BE2C (cell line): ENCODE data around the gene TBC1D22A.

Source experiments
- DNase-seq: peaks from one replicate; pipeline ENCODE4 v3.0.0-alpha.2; 2020
- H3K27me3 ChIP-seq: fragments of 250-450 bp; sonication (Bioruptor Pico); 2 replicates; pipeline ENCODE4 v1.5.1; 2020; ENCODE audit warnings: mild to moderate bottlenecking
- H3K36me3 ChIP-seq: fragments of 250-450 bp; sonication (Bioruptor Pico); 2 replicates; pipeline ENCODE4 v1.5.1; 2020; ENCODE audit warnings: mild to moderate bottlenecking
- H3K4me1 ChIP-seq: fragments of 250-450 bp; sonication (Bioruptor Pico); 2 replicates; pipeline ENCODE4 v1.5.1; 2020
- H3K4me3 ChIP-seq: 2 replicates; pipeline ENCODE4 v1.5.1; 2011; ENCODE audit warnings: low read depth, low read length
- H3K9me3 ChIP-seq: fragments of 250-450 bp; sonication (Bioruptor Pico); 2 replicates; pipeline ENCODE4 v1.5.1; 2020
- TF ChIP-seq, protein P1 (sequence below): IDR thresholded peaks from 2 replicates; pipeline ENCODE4 v1.5.1; 2012; ENCODE audit warnings: mild to moderate bottlenecking, low read depth, low read length

The TBC1D22A gene

DNA sequence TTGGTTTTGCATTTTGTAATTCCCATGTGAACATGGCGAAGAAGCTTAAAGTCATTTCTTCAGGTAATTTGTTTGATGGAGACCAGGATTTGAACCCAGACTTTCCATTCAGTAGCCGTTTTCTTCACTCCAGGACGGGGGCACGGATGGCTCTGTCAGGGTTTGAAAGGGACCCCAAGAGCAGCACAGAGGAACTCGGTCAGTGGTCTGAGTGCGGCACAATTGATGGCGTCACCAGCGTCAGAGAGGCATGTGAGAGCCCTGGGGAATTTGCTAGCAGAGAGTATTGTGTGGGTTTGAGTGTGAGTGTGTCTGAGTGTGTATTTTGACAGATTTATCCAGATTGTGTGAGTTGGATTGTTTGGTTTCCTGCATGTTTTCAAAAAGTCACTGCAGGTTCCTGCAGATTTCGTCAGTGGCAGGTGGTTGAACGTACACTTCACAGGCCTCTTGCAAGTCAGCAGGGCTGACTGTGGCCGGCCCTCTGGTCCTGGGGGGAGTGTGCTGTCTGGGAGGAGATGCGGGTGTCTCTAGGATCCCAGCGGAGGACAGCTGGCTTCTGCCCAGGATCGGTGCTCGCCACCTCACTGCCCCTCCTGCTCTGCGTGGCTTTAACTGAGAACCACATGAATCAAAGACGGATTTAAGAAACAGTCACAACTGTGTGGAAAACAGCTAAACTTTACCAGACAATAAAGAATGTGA lies 199.3 kb downstream of the TBC1D22A start:
- TF ChIP-seq, protein P1, sequence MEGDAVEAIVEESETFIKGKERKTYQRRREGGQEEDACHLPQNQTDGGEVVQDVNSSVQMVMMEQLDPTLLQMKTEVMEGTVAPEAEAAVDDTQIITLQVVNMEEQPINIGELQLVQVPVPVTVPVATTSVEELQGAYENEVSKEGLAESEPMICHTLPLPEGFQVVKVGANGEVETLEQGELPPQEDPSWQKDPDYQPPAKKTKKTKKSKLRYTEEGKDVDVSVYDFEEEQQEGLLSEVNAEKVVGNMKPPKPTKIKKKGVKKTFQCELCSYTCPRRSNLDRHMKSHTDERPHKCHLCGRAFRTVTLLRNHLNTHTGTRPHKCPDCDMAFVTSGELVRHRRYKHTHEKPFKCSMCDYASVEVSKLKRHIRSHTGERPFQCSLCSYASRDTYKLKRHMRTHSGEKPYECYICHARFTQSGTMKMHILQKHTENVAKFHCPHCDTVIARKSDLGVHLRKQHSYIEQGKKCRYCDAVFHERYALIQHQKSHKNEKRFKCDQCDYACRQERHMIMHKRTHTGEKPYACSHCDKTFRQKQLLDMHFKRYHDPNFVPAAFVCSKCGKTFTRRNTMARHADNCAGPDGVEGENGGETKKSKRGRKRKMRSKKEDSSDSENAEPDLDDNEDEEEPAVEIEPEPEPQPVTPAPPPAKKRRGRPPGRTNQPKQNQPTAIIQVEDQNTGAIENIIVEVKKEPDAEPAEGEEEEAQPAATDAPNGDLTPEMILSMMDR = no peak
- H3K36me3 ChIP-seq = no peaks in the 10 kb centered on the region
- H3K27me3 ChIP-seq = no peaks in the 10 kb centered on the region
- H3K9me3 ChIP-seq = no peaks in the 10 kb centered on the region
- DNase-seq = no peak
- H3K4me3 ChIP-seq = no peak overlapping the region
- H3K4me1 ChIP-seq = peaks cover 4% of the 10 kb centered on the region; the same call in 1 of the 2 replicates

DNA sequence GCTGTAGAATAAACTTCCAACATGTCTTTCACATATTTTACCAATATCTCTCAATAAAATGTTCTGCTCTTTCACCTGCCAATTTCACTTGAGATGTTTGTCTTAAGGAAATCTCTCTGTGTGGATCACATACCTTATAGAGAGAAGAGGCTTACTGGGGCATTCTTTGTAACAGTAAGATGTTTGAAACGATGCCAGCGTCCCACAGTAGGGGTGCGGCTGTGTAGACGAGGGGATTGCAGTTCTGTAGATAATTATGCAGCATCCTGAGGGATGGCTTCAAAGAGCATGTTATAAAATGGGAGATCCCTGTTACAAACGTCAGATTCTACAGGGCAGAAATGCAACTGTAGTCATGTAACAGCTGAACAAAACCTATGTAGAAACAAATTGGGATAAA lies 200.0 kb downstream of the TBC1D22A start:
- Histone ChIP-seq H3K27me3 (no peaks in the 10 kb centered on the region), H3K4me3 (no peak overlapping the region), H3K4me1 (peaks cover 4% of the 10 kb centered on the region), H3K36me3 (no peaks in the 10 kb centered on the region), H3K9me3 (no peaks in the 10 kb centered on the region)
- DNase-seq = no peak
- TF ChIP-seq, protein P1 = no peak

DNA sequence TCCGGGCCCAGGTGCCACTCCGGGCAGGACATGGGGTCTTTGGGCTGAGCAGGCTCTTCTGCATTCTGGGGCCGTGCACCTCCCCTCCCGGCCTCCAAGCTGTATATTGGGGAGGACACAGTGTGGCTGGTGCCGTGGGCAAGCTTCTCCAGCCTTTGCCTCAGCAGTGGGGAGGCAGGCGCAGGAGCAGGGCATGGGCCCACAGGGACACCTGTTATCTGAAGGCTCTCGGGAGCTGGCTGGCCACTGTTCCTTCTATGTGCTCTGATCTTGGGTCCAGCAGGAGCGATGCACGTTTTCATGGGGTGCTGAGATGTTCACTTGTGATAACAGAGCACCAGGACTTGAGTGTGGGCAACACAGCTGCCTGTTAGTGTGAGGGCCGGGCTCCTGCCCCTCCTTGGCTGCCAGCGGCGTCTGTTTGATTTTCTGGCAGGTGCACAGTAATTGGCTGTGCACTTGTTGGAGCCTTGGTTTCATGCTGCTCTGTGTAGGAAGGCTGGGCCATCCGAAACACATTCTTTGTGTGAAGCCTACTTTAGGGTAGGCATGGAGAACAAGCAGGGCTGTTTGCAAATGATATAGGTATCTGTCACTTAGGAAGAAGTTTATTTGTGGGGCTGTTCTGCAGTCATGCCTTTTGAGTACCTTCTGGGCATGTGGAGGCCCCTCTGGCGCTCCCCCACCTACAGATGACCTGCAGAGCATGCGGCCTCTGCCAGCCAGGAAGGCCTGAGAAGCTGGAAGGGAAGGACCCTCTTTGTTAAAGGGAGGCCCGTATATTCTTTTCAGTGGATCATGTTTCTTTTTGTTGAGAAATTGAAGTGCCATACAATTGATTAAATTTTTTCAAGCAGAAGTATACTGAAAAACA lies 201.5 kb downstream of the TBC1D22A start:
- TF ChIP-seq, protein P1 = no peak
- Histone ChIP-seq H3K36me3 (no peaks in the 10 kb centered on the region), H3K27me3 (no peaks in the 10 kb centered on the region), H3K4me1 (peaks cover 4% of the 10 kb centered on the region), H3K9me3 (no peaks in the 10 kb centered on the region), H3K4me3 (no peak overlapping the region)
- DNase-seq = no peak

DNA sequence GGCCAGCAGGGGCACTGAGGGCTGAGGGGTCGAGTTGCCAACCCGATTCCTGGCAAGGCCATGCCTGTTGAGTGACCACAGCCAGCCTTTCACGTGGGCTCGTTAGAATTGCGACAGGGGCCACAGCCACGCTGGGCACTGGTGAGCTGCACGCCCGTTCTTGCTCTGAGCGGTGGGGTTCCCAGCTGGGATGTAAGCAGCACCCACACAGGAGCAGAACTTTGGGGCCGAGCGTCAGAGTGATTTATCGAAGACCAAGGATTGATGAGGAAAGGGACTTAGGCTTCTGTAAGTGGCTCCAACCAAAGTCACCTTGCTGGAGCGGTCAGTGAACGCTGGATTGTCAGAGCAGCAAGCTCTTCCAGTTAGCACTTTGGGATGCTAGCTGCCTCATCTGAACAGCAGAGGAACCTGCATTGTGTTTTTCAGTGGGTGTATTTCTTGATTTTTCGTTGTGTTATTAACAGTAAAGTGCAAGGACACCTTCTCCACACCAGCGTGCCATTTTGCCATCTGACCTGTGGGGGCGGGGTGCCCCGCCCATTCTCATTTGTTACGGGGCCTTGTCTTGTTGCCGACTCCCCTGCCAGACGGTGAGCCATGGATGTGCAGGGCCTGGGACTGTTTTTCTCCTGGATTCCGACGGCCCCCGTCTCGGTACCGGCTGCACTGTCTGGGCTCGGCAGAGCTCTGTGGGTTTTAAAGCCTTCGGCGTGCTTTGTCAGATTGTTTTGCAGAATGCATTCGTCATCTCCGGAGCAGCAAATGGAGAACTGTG lies 202.5 kb downstream of the TBC1D22A start:
- no peak for DNase-seq
- H3K4me3 ChIP-seq = no peak overlapping the region
- no peaks in the 10 kb centered on the region for H3K27me3 ChIP-seq
- no peaks in the 10 kb centered on the region for H3K36me3 ChIP-seq
- H3K4me1 ChIP-seq = peaks cover 4% of the 10 kb centered on the region
- TF ChIP-seq, protein P1 = no peak
- no peaks in the 10 kb centered on the region for H3K9me3 ChIP-seq

DNA sequence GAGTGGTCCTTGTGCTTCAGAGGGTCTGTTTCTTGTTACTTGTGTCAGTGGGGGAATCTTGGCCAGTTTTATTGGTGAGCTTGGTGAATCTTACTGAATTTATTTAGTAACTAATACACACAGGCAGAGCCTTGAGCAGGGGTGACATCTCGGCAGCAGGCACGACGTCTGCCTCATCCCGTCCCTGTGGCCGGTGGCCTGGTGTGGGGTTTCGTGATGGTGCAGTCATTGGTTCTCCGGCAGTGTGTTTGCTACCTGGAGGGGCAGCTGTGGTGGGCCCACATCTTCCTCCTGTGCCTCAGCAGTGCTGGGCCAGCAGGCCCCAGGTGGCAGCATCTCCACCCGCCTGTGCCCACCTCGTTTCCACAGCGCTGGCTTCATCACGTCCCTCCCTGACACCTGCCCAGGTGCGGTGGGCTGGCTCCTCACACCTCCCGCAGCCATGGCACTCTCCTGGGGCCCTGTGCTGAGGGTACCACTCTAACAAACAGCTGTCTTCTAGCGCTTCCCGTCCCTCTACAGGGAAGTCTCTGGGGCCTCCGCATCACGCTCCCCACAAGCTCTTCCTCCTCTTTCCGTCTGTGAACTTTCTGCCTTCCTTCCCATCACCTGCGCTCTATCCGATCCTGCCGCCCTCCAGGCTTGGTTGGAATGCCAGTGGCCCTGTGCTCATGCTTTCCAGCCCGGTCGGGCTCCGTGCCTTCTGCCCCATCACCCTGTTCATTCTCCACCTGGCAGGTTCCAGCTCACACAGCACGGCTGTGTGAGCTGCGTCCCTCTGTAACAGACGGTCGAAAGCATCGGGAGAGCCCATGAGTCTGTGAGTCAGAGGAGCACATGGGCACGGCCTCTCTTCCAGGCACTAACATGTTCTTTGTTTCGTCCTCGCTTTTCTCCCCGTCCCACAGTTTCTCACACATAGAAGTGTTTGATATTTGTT lies 203.4 kb downstream of the TBC1D22A start:
- TF ChIP-seq, protein P1 = no peak

More for the DNA sequence above, 203.4 kb downstream of the TBC1D22A start:
- H3K4me3 ChIP-seq = no peak overlapping the region
- H3K4me1 ChIP-seq = peaks cover 5% of the 10 kb centered on the region
- DNase-seq = no peak
- no peaks in the 10 kb centered on the region for H3K9me3 ChIP-seq
- H3K27me3 ChIP-seq = no peaks in the 10 kb centered on the region
- no peaks in the 10 kb centered on the region for H3K36me3 ChIP-seq
